HG03469 (cell line): ENCODE measurements around the gene SLBP.

Experiments
- ATAC-seq: cut with Tn5 transposase; IDR thresholded peaks from one replicate; pipeline ENCODE4 v1.9.1; 2021; ENCODE audit warnings: mild to moderate bottlenecking, moderate library complexity, moderate number of reproducible peaks; ENCODE audit not compliant: unreplicated experiment

The SLBP gene

GRCh38 chr4:1749370-1749769, 37.3 kb upstream of the SLBP start:
- no peak for ATAC-seq

GRCh38 chr4:1748465-1748995, 36.4 kb upstream of the SLBP start:
- no peak for ATAC-seq

- no peak for ATAC-seq
These were observed 35.5 kb upstream of the SLBP start for GRCh38 chr4:1747603-1747967.

DNA sequence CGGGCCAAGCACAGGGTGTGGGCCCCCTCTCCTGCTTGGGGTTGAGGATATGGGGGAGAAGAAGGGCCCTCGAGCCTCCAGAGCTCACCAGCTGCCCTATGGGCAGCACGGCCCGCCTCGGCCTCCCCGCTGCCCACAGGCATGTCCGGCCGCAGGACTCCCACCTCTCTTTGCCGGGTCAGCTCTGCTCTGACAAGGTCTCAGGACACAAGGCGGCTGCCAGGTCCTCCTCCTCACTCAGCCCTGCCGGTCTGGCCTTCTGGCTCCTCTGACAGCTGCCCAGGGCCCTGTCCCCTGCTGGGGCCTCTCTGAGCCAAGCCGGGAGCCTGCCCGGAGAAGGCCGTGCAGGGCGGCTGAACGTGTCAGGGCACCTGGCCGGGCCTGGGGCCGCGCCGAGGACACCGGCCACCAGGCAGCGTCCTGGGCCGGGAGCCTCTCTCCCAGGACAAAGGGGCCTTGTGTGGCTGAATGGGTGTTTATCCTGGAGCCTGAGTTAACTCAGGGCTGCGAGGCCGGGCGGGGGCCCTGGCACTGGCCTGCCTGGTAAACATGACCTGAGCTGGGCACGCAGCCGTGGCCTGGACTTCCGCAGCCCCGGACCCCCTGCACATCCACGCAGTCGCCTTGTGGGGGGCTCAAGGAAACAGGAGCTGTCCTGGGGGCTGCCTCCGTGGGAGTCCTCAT, 34.9 kb upstream of the SLBP start:
- no peak for ATAC-seq

GRCh38 chr4:1746265-1746691, 34.2 kb upstream of the SLBP start:
- ATAC-seq = no peak

GRCh38 chr4:1745697-1746096, 33.6 kb upstream of the SLBP start:
- no peak for ATAC-seq

GRCh38 chr4:1745165-1745564, 33.0 kb upstream of the SLBP start:
- ATAC-seq = no peak

- ATAC-seq = no peak
These were observed 32.4 kb upstream of the SLBP start for GRCh38 chr4:1744552-1744951.

GRCh38 chr4:1743975-1744374, 31.9 kb upstream of the SLBP start:
- no peak for ATAC-seq

- ATAC-seq = no peak
These were observed 31.4 kb upstream of the SLBP start for GRCh38 chr4:1743551-1743950.

DNA sequence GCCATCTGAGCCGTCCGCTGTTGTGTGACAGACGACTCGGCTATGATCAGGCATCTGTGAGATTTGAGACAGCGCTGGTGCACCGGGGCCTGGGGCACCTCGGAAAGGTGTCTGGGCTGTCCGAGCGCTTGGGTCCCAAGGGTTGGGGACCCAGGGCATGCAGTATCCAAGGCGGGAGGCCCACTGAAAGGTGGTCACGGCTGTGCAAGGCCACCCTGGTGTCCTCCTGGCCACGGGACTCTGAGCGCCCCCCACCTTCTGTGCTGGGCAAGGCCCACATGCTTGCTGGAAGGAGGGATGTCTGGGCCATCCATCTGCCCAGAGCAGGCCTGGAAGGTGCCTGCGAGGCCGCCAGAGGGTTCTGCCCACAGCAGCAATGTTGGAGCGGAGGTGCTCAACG, 29.1 kb upstream of the SLBP start:
- ATAC-seq = no peak

- ATAC-seq = no peak
These were observed 28.0 kb upstream of the SLBP start for GRCh38 chr4:1740021-1740545.

DNA sequence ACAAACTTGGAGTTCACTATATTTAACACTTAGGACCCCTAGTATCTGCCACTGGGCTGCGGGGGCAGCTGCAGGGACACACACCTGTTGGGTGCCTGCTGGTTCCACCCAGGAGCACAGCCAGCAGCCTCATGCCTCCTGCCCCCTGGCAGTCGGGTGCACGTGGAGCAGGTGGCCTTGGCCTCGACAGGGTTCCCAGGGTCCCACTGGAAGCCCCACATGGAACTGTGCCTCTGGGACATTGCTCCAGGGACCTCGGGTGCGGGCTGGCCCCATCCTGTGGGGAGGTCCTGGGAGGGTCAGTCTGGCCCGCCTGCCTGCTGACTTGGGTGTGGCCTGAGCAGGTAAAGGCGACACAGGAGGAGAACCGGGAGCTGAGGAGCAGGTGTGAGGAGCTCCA, 27.2 kb upstream of the SLBP start:
- ATAC-seq = no peak

DNA sequence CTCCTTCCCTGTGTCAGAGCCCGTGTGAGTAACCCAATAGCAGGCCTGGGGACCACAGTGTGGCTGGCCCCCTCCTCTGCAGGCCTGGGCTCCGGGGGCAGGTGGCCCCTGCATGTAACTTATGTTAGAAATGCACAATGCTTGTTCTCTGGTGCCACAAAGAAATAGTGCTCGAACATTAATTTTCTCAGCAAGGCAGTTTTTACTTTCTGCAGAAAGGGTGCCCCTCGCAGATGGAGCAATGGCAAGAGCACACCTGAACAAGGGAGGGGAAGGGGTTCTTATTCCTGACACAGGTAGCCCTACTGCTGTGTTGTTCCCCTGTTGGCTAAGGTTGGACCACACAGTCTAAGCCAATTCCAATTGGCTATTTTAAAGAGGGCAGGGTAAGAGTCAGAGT, 26.3 kb upstream of the SLBP start:
- ATAC-seq = no peak

DNA sequence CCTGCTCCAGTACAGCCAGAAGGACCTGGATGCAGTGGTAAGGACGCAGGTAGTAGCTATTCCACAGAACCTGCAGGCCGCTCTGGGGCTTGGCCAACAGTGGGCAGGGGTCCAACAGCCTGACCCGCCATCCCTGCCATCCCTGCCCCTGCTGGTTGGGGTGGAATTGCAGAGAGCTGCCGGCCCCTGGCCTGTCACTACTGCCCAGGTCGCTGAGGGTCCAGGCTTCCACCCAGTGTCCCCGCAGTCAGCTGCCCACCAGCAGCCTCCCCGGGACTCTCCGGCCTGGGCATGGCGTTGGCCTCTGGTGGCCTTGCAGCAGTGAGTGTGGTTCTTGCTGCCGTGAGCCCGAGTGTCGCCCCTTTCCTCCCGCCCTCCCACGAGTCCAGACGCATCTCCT, 25.5 kb upstream of the SLBP start:
- no peak for ATAC-seq

GRCh38 chr4:1736812-1737211, 24.7 kb upstream of the SLBP start:
- no peak for ATAC-seq

- no peak for ATAC-seq
These were observed 23.1 kb upstream of the SLBP start for GRCh38 chr4:1735215-1735614.

- no peak for ATAC-seq
These were observed 20.8 kb upstream of the SLBP start for GRCh38 chr4:1732911-1733310.

- ATAC-seq = no peak
These were observed 19.1 kb upstream of the SLBP start for GRCh38 chr4:1731180-1731579.

DNA sequence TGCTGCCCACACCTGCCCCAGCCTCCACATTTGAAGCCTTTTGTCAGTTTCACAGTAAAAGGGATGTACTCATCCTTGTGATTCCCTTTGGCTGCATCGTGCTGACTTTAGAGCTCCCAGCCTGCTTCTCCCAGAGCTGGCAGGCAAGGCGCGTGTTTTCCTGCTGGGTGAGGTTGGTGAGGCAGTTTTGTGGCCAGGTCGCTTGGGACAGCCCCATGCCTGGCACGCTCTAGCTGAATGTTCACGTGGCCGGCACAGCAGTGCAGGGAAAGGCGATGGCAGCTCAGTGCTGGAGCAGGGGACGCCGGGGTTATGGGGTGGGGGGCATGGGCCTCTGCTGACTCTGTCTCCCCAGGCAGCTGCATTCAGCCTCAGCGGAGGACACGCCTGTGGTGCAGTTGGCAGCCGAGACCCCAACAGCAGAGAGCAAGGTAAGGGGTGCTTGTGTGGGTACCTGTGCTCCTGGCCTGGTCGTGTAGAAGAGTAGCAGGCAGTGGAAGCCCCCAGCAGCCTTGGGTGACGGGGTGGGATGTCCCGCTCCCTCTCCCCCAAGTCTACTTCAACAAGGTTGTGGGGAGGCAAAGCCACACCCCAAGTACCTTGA, 18.5 kb upstream of the SLBP start:
- no peak for ATAC-seq

DNA sequence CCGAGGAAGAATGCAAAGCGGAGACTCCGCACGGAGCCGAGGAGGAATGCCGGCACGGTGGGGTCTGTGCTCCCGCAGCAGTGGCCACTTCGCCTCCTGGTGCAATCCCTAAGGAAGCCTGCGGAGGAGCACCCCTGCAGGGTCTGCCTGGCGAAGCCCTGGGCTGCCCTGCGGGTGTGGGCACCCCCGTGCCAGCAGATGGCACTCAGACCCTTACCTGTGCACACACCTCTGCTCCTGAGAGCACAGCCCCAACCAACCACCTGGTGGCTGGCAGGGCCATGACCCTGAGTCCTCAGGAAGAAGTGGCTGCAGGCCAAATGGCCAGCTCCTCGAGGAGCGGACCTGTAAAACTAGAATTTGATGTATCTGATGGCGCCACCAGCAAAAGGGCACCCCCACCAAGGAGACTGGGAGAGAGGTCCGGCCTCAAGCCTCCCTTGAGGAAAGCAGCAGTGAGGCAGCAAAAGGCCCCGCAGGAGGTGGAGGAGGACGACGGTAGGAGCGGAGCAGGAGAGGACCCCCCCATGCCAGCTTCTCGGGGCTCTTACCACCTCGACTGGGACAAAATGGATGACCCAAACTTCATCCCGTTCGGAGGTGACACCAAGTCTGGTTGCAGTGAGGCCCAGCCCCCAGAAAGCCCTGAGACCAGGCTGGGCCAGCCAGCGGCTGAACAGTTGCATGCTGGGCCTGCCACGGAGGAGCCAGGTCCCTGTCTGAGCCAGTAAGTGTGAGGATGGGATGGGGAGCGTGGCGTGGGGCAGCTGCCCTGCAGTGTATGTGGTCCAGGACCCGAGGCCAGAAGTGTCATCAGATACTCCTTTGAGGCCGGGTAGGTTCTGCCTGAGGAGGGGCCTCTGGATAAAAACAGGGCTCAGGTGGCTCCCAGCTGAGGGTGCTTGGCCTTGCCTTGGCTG, 16.2 kb upstream of the SLBP start:
- ATAC-seq = no peak
